NCI-H2171 (cell line): ENCODE measurements around the gene PIM3.

Experiments used
- DNase-seq: peaks from one replicate; lab custom pipeline; 2025; lab: John Stamatoyannopoulos, UW

PIM3 gene

GRCh38 chr22:49928185-49928495 lies 32.4 kb upstream of the PIM3 start:
- no peak for DNase-seq

GRCh38 chr22:49928555-49929210 lies 31.9 kb upstream of the PIM3 start:
- DNase-seq, result no peak

- DNase-seq, result peak; percentile 42
These were observed 31.2 kb upstream of the PIM3 start for GRCh38 chr22:49929211-49929979.

GRCh38 chr22:49929994-49930575 lies 30.5 kb upstream of the PIM3 start:
- no peak for DNase-seq

- no peak for DNase-seq
These were observed 29.8 kb upstream of the PIM3 start for GRCh38 chr22:49930596-49931412.

GRCh38 chr22:49933236-49934159 lies 27.1 kb upstream of the PIM3 start:
- DNase-seq, result no peak

GRCh38 chr22:49934160-49934890 lies 26.2 kb upstream of the PIM3 start:
- DNase-seq, result no peak

- peak; percentile 88 for DNase-seq
These were observed 25.5 kb upstream of the PIM3 start for GRCh38 chr22:49934891-49935557.

GRCh38 chr22:49935561-49935960 lies 25.0 kb upstream of the PIM3 start:
- peak; percentile 88 for DNase-seq

- DNase-seq, result peak; percentile 59
These were observed 24.3 kb upstream of the PIM3 start for GRCh38 chr22:49936018-49936972.

GRCh38 chr22:49936973-49937757 lies 23.4 kb upstream of the PIM3 start:
- no peak for DNase-seq

- no peak for DNase-seq
These were observed 22.6 kb upstream of the PIM3 start for GRCh38 chr22:49937758-49938564.

- DNase-seq, result no peak
These were observed 21.9 kb upstream of the PIM3 start for GRCh38 chr22:49938565-49939136.

- DNase-seq, result no peak
These were observed 18.9 kb upstream of the PIM3 start for GRCh38 chr22:49941507-49942316.

- no peak for DNase-seq
These were observed 17.8 kb upstream of the PIM3 start for GRCh38 chr22:49942565-49943404.
